Osteocyte (in vitro differentiated cells): Measurements from ENCODE around the gene TCHP. TPM values are rescaled to one million over a fixed set of nuclear protein-coding genes. Genes with fewer than 3 reads are reported as not detected.

Experiments used
- DNase-seq: peaks from one replicate; pipeline ENCODE4 v3.0.0; 2021; ENCODE audit warnings: mixed read lengths; ENCODE audit not compliant: unreplicated experiment; ENCODE audit errors: extremely low spot score
- H3K27ac Mint-ChIP-seq: one replicate; pipeline ENCODE4 v1.8.0; 2021; ENCODE audit warnings: mild to moderate bottlenecking, mixed read lengths; ENCODE audit not compliant: unreplicated experiment
- H3K27me3 Mint-ChIP-seq: one replicate; pipeline ENCODE4 v1.8.0; 2021; ENCODE audit warnings: mixed read lengths; ENCODE audit not compliant: unreplicated experiment
- H3K36me3 Mint-ChIP-seq: one replicate; pipeline ENCODE4 v1.8.0; 2021; ENCODE audit warnings: mixed read lengths; ENCODE audit not compliant: unreplicated experiment
- H3K4me1 Mint-ChIP-seq: one replicate; pipeline ENCODE4 v1.8.0; 2021; ENCODE audit warnings: mixed read lengths; ENCODE audit not compliant: unreplicated experiment
- H3K4me3 Mint-ChIP-seq: one replicate; pipeline ENCODE4 v1.8.0; 2021; ENCODE audit warnings: mild to moderate bottlenecking, moderate library complexity, mixed read lengths; ENCODE audit not compliant: unreplicated experiment
- H3K9me3 Mint-ChIP-seq: one replicate; pipeline ENCODE4 v1.8.0; 2021; ENCODE audit warnings: mixed read lengths; ENCODE audit not compliant: unreplicated experiment
- CTCF ChIP-seq: fragments of 200-600 bp; sonication (generic); IDR thresholded peaks from 2 replicates; pipeline ENCODE4 v1.5.0; 2021; ENCODE audit warnings: antibody characterized with exemption, mild to moderate bottlenecking, moderate library complexity
- total RNA-seq: library from RNA; stranded (reverse); gene quantifications from 2 replicates; pipeline ENCODE4 v1.2.1, GENCODE V29; 2021

TCHP gene
- total RNA-seq, 1 donor from 2014 or later, result 14.4 TPM

GRCh38 chr12:109912855-109913321, 12.8 kb downstream of the TCHP start:
- TF ChIP-seq CTCF, result no peak
- peaks cover 36% of the 10 kb centered on the region for H3K36me3 Mint-ChIP-seq
- H3K27ac Mint-ChIP-seq, result peak overlapping the region; percentile 74
- H3K27me3 Mint-ChIP-seq, result no peaks in the 10 kb centered on the region
- H3K9me3 Mint-ChIP-seq, result no peaks in the 10 kb centered on the region
- no peak overlapping the region for H3K4me3 Mint-ChIP-seq
- no peak for DNase-seq
- H3K4me1 Mint-ChIP-seq, result peaks cover 11% of the 10 kb centered on the region

- no peak for TF ChIP-seq CTCF
- DNase-seq, result no peak
- Mint-ChIP-seq H3K36me3 (peaks cover 31% of the 10 kb centered on the region), H3K27me3 (no peaks in the 10 kb centered on the region), H3K4me1 (peaks cover 11% of the 10 kb centered on the region), H3K27ac (no peak overlapping the region), H3K9me3 (no peaks in the 10 kb centered on the region), H3K4me3 (no peak overlapping the region)
Observed at GRCh38 chr12:109914461-109914860, 14.4 kb downstream of the TCHP start.

GRCh38 chr12:109915171-109916040, 15.3 kb downstream of the TCHP start:
- Mint-ChIP-seq H3K9me3 (no peaks in the 10 kb centered on the region), H3K27me3 (no peaks in the 10 kb centered on the region), H3K4me1 (peaks cover 11% of the 10 kb centered on the region), H3K27ac (no peak overlapping the region), H3K36me3 (peaks cover 31% of the 10 kb centered on the region), H3K4me3 (no peak overlapping the region)
- no peak for DNase-seq
- no peak for TF ChIP-seq CTCF

GRCh38 chr12:109916045-109916444, 16.0 kb downstream of the TCHP start:
- no peak for TF ChIP-seq CTCF

GRCh38 chr12:109919456-109919855, 19.4 kb downstream of the TCHP start:
- Mint-ChIP-seq H3K36me3 (peaks cover 24% of the 10 kb centered on the region), H3K4me3 (no peak overlapping the region), H3K27me3 (no peaks in the 10 kb centered on the region), H3K27ac (no peak overlapping the region), H3K4me1 (no peaks in the 10 kb centered on the region), H3K9me3 (no peaks in the 10 kb centered on the region)
- TF ChIP-seq CTCF, result no peak
- no peak for DNase-seq

More at GRCh38 chr12:109916045-109916444, 16.0 kb downstream of the TCHP start:
- Mint-ChIP-seq H3K9me3 (no peaks in the 10 kb centered on the region), H3K27me3 (no peaks in the 10 kb centered on the region), H3K4me3 (no peak overlapping the region), H3K4me1 (peaks cover 11% of the 10 kb centered on the region), H3K27ac (no peak overlapping the region), H3K36me3 (peaks cover 31% of the 10 kb centered on the region)
- DNase-seq, result no peak
